HCT116 (cell line): ENCODE data around the gene MICALL1. TPM values are rescaled to one million over a fixed set of nuclear protein-coding genes. Genes with fewer than 3 reads are reported as not detected.

ENCODE experiments used
- ATAC-seq: fragments of 200-7000 bp; cut with Tn5 transposase; 2 replicates; pipeline ENCODE4 v1.9.1; 2020; ENCODE audit warnings: mild to moderate bottlenecking, moderate library complexity
- BruUV-seq: library from RNA; stranded (reverse); fragments of 400-500 nt; replicated peaks from 2 replicates; lab custom pipeline; 2021; lab: Mats Ljungman, UMichigan
- CTCF ChIA-PET: fragments of 300-600 bp; sonication (Branson Sonifier 250); formaldehyde crosslinking; loops from one replicate; lab custom pipeline; 2021; ENCODE audit warnings: antibody characterized with exemption; lab: Charles Lee
- POLR2A ChIA-PET: fragments of 300-600, 350-600 bp; sonication (Branson Sonifier 250); formaldehyde crosslinking; loops from one replicate; lab custom pipeline; 2021; ENCODE audit warnings: antibody characterized with exemption; lab: Charles Lee
- RAD21 ChIA-PET, 2 experiments: fragments of 300-600 bp; sonication (Branson Sonifier 250); formaldehyde crosslinking; loops; one replicate each; lab custom pipeline; 2023; ENCODE audit warnings: low total read pairs in 2 of 2; ENCODE audit not compliant: uncharacterized antibody in 2 of 2, unreplicated experiment in 2 of 2, low non-redundant PET in 1 of 2; lab: Charles Lee
- DNase-seq: peaks from one replicate; pipeline ENCODE4 v3.0.0-alpha.2; 2010; ENCODE audit warnings: low read depth, low spot score
- H2AFZ ChIP-seq: fragments of 200-600 bp; shearing (Covaris generic), sonication (generic); 2 replicates; pipeline ENCODE4 v1.6.1; 2017; ENCODE audit warnings: low read depth, mixed run types, mixed read lengths, antibody characterized with exemption, low read length; ENCODE audit not compliant: poor library complexity, severe bottlenecking
- H3K27ac ChIP-seq: 2 replicates; pipeline ENCODE4 v1.5.1; 2012; ENCODE audit warnings: low read depth, low read length
- H3K27me3 ChIP-seq: fragments of 200-600 bp; sonication (generic); 2 replicates; pipeline ENCODE4 v1.6.1; 2016; ENCODE audit warnings: mixed run types, low read length, mixed read lengths; ENCODE audit not compliant: insufficient read depth
- H3K36me3 ChIP-seq, 2 experiments: fragments of 200-500 bp in 1 of 2; fragments of 200-600 bp in 1 of 2; sonication (Bioruptor generic) in 1 of 2; sonication (generic) in 1 of 2; 2 replicates each; pipeline versions ENCODE4 v1.5.1 to v1.6.1; 2014 to 2016; ENCODE audit warnings: low read length in 2 of 2, inconsistent platforms in 1 of 2, mixed read lengths in 1 of 2, mixed run types in 1 of 2; ENCODE audit not compliant: insufficient read depth in 2 of 2, control insufficient read depth in 1 of 2
- H3K4me1 ChIP-seq, 2 experiments: fragments of 200-600 bp in 1 of 2; sonication (generic) in 1 of 2; 2 replicates each; pipeline versions ENCODE4 v1.5.1 to v1.6.1; 2012 to 2017; ENCODE audit warnings: low read length in 2 of 2, inconsistent platforms in 1 of 2, mild to moderate bottlenecking in 1 of 2, mixed read lengths in 1 of 2, mixed run types in 1 of 2, moderate library complexity in 1 of 2; ENCODE audit not compliant: insufficient read depth in 2 of 2, control insufficient read depth in 1 of 2
- H3K4me2 ChIP-seq: fragments of 200-600 bp; sonication (generic); 2 replicates; pipeline ENCODE4 v1.6.1; 2017; ENCODE audit warnings: mixed run types, low read length, mixed read lengths
- H3K4me3 ChIP-seq, 2 experiments: fragments of 200-600 bp in 1 of 2; sonication (generic) in 1 of 2; replicated peaks in 1 of 2; 2 replicates each; pipeline ENCODE4 v1.5.1; 2011 to 2016; ENCODE audit warnings: low read length in 2 of 2, control low read depth in 1 of 2, low read depth in 1 of 2, mild to moderate bottlenecking in 1 of 2, mixed read lengths in 1 of 2, mixed run types in 1 of 2
- H3K79me2 ChIP-seq: fragments of 200-600 bp; sonication (generic); 2 replicates; pipeline ENCODE4 v1.6.1; 2017; ENCODE audit warnings: mild to moderate bottlenecking, mixed run types, low read length, moderate library complexity, mixed read lengths; ENCODE audit not compliant: insufficient read depth
- H3K9ac ChIP-seq: fragments of 200-600 bp; sonication (generic); 2 replicates; pipeline ENCODE4 v1.6.1; 2016; ENCODE audit warnings: low read length, mixed read lengths
- H3K9me2 ChIP-seq: fragments of 200-600 bp; sonication (generic), shearing (Covaris generic); 2 replicates; pipeline ENCODE4 v1.6.1; 2017; ENCODE audit warnings: mixed run types, mild to moderate bottlenecking, moderate library complexity; ENCODE audit not compliant: insufficient read depth
- H3K9me3 ChIP-seq, 2 experiments: fragments of 200-500 bp in 1 of 2; fragments of 200-600 bp in 1 of 2; sonication (Bioruptor generic) in 1 of 2; sonication (generic) in 1 of 2; 2 replicates each; pipeline ENCODE4 v1.6.1; 2014 to 2017; ENCODE audit warnings: low read length in 2 of 2, mixed read lengths in 2 of 2, inconsistent platforms in 1 of 2, low read depth in 1 of 2, mild to moderate bottlenecking in 1 of 2, mixed run types in 1 of 2, moderate library complexity in 1 of 2; ENCODE audit not compliant: control insufficient read depth in 1 of 2, insufficient read depth in 1 of 2
- H4K20me1 ChIP-seq: fragments of 200-600 bp; sonication (generic), shearing (Covaris generic); 2 replicates; pipeline ENCODE4 v1.6.1; 2017; ENCODE audit warnings: mixed run types, mild to moderate bottlenecking, moderate library complexity; ENCODE audit not compliant: insufficient read depth
- CBX3 ChIP-seq: IDR thresholded peaks from 2 replicates; pipeline ENCODE4 v1.6.1; 2012; ENCODE audit warnings: low read depth
- EGR1 ChIP-seq: IDR thresholded peaks from 2 replicates; pipeline ENCODE4 v1.6.1; 2012; ENCODE audit warnings: low read depth
- EZH2phosphoT487 ChIP-seq: fragments of 200-600 bp; IDR thresholded peaks from 2 replicates; pipeline ENCODE4 v1.6.1; 2018; ENCODE audit warnings: antibody characterized with exemption, borderline replicate concordance
- FOSL1 ChIP-seq: IDR thresholded peaks from 2 replicates; pipeline ENCODE4 v1.6.1; 2012; ENCODE audit warnings: low read depth
- JUND ChIP-seq: IDR thresholded peaks from 2 replicates; pipeline ENCODE4 v1.6.1; 2012
- MAX ChIP-seq: IDR thresholded peaks from 2 replicates; pipeline ENCODE4 v1.6.1; 2012
- RAD21 ChIP-seq: IDR thresholded peaks from 2 replicates; pipeline ENCODE4 v1.6.1; 2012; ENCODE audit warnings: low read depth, mild to moderate bottlenecking
- SP1 ChIP-seq: IDR thresholded peaks from 2 replicates; pipeline ENCODE4 v1.6.1; 2012; ENCODE audit warnings: low read depth
- TCF7L2 ChIP-seq: IDR thresholded peaks from 2 replicates; pipeline ENCODE4 v1.7.0; 2011; ENCODE audit warnings: borderline replicate concordance, inconsistent platforms; ENCODE audit not compliant: insufficient read depth, insufficient read length; ENCODE audit errors: extremely low read depth
- YY1 ChIP-seq: IDR thresholded peaks from 2 replicates; pipeline ENCODE4 v1.6.1; 2011; ENCODE audit warnings: low read length, low read depth, moderate library complexity, mild to moderate bottlenecking; ENCODE audit not compliant: insufficient replicate concordance; ENCODE audit errors: extremely low read depth
- ZFX ChIP-seq: fragments of 450-650 bp; IDR thresholded peaks from 2 replicates; pipeline ENCODE4 v1.6.1; 2017
- intact Hi-C: fragments of 100-400 bp; cut with micrococcal nuclease; formaldehyde crosslinking; loops from 2 replicates; pipeline ENCODE4 v1.10.0; 2022
- total RNA-seq: library from RNA; stranded (reverse); gene quantifications from one replicate; pipeline ENCODE4 v1.2.1, GENCODE V29; 2021; ENCODE audit not compliant: unreplicated experiment

Gene MICALL1
- total RNA-seq, 1 experiment from 2014 or later, result 35.2 TPM

GRCh38 chr22:37933711-37934376, 27.7 kb downstream of the MICALL1 start (continued):
- peak; percentile 28 for TF ChIP-seq TCF7L2
- peak; percentile 9 for TF ChIP-seq YY1
- TF ChIP-seq CBX3, result 0 out of 2 replicates have a peak, but pooled peaks have one; percentile 57
- TF ChIP-seq RAD21, result peak; percentile 78
- TF ChIP-seq SP1, result no peak; the same call in none of the 2 replicates
- peak; percentile 24; the same call in 1 of the 2 replicates for TF ChIP-seq MAX
- TF ChIP-seq FOSL1, result peak; percentile 69

GRCh38 chr22:37940698-37941376, 34.7 kb downstream of the MICALL1 start:
- no peaks in the 10 kb centered on the region for H3K9me2 ChIP-seq
- H2AFZ ChIP-seq, result no peak overlapping the region
- BruUV-seq, result no TSS peak
- H3K9ac ChIP-seq, result no peak overlapping the region
- no peak overlapping the region for H3K4me2 ChIP-seq
- DNase-seq (no peak), ATAC-seq (peak; percentile 13; the same call in 1 of the 2 replicates)
- H3K9me3 ChIP-seq, result no peaks in the 10 kb centered on the region
- intact Hi-C loops, result no loop called here
- no peak overlapping the region for H3K27ac ChIP-seq
- H3K79me2 ChIP-seq, result no peaks in the 10 kb centered on the region
- no peaks in the 10 kb centered on the region for H3K4me1 ChIP-seq
- ChIA-PET RAD21 (no interaction called here), CTCF (no interaction called here), POLR2A (no interaction called here)
- TF ChIP-seq YY1, result no peak
- TF ChIP-seq EGR1, result no peak
- no peak for TF ChIP-seq EZH2phosphoT487
- no peak for TF ChIP-seq SP1
- no peak for TF ChIP-seq JUND
- no peak for TF ChIP-seq ZFX
- no peaks in the 10 kb centered on the region for H3K27me3 ChIP-seq
- H3K4me3 ChIP-seq, result no peak overlapping the region
- peaks cover 5 to 15% of the 10 kb centered on the region in 2 experiments; a peak in 3 of 4 replicates for H3K36me3 ChIP-seq
- H4K20me1 ChIP-seq, result no peaks in the 10 kb centered on the region
